HepG2 (cell line): Measurements from ENCODE around the gene HIF1AN. TPM values are rescaled to one million over a fixed set of nuclear protein-coding genes. Genes with fewer than 3 reads are reported as not detected.

Source experiments
- ATAD3A ChIP-seq: sonication (generic); formaldehyde crosslinking; IDR thresholded peaks from 2 replicates; pipeline ENCODE4 v1.4.0; 2020; ENCODE audit warnings: missing genetic modification reagents
- ATF6 ChIP-seq: sonication (generic); formaldehyde crosslinking; conservative IDR thresholded peaks from 2 replicates; pipeline ENCODE4 v1.4.0; 2020; ENCODE audit warnings: missing genetic modification reagents
- ATRX ChIP-seq: sonication (generic); formaldehyde crosslinking; IDR thresholded peaks from 2 replicates; pipeline ENCODE4 v1.4.0; 2020; ENCODE audit warnings: missing genetic modification reagents, borderline replicate concordance
- CREB3 ChIP-seq: sonication (generic); formaldehyde crosslinking; IDR thresholded peaks from 2 replicates; pipeline ENCODE4 v1.5.0; 2020; ENCODE audit warnings: missing genetic modification reagents
- IKZF4 ChIP-seq: sonication (generic); formaldehyde crosslinking; IDR thresholded peaks from 2 replicates; pipeline ENCODE4 v1.5.1; 2020; ENCODE audit warnings: borderline replicate concordance, mild to moderate bottlenecking, low read depth, missing genetic modification reagents; ENCODE audit errors: not compliant biosample characterization
- MED1 ChIP-seq: sonication (generic); formaldehyde crosslinking; IDR thresholded peaks from 2 replicates; pipeline ENCODE4 v1.4.0; 2020; ENCODE audit warnings: missing genetic modification reagents
- MIER3 ChIP-seq: IDR thresholded peaks from 2 replicates; pipeline ENCODE4 v1.6.1; 2016; ENCODE audit warnings: missing compliant biosample characterization, borderline replicate concordance
- NCOA1 ChIP-seq: sonication (generic); formaldehyde crosslinking; IDR thresholded peaks from 2 replicates; pipeline ENCODE4 v1.9.0; 2021; ENCODE audit warnings: missing genetic modification reagents
- PHF21A ChIP-seq: sonication (generic); formaldehyde crosslinking; IDR thresholded peaks from 2 replicates; pipeline ENCODE4 v1.5.0; 2020; ENCODE audit warnings: mild to moderate bottlenecking, missing genetic modification reagents
- RAD21 ChIP-seq: fragments of 450-650 bp; formaldehyde crosslinking; IDR thresholded peaks from 2 replicates; pipeline ENCODE4 v1.5.0; 2020; ENCODE audit warnings: mild to moderate bottlenecking
- SMAD3 ChIP-seq: sonication (generic); formaldehyde crosslinking; IDR thresholded peaks from 2 replicates; pipeline ENCODE4 v1.4.0; 2020; ENCODE audit warnings: missing genetic modification reagents
- SNAPC5 ChIP-seq: sonication (generic); formaldehyde crosslinking; IDR thresholded peaks from 2 replicates; pipeline ENCODE4 v1.8.1; 2023; ENCODE audit warnings: mild to moderate bottlenecking, missing genetic modification reagents, borderline replicate concordance
- ZBTB21 ChIP-seq: sonication (generic); formaldehyde crosslinking; IDR thresholded peaks from 2 replicates; pipeline ENCODE4 v1.4.0; 2020; ENCODE audit warnings: missing genetic modification reagents
- ZFP62 ChIP-seq: sonication (generic); formaldehyde crosslinking; IDR thresholded peaks from 2 replicates; pipeline ENCODE4 v1.4.0; 2020; ENCODE audit warnings: missing genetic modification reagents
- ZNF224 ChIP-seq: sonication (generic); formaldehyde crosslinking; IDR thresholded peaks from 2 replicates; pipeline ENCODE4 v1.5.0; 2020; ENCODE audit warnings: mild to moderate bottlenecking, missing genetic modification reagents
- ZNF382 ChIP-seq: sonication (generic); formaldehyde crosslinking; IDR thresholded peaks from 2 replicates; pipeline ENCODE4 v1.5.0; 2020; ENCODE audit warnings: missing genetic modification reagents, mild to moderate bottlenecking, borderline replicate concordance
- ZNF414 ChIP-seq: sonication (generic); formaldehyde crosslinking; IDR thresholded peaks from 2 replicates; pipeline ENCODE4 v1.5.0; 2020; ENCODE audit warnings: missing genetic modification reagents
- ZNF432 ChIP-seq: sonication (generic); formaldehyde crosslinking; IDR thresholded peaks from 2 replicates; pipeline ENCODE4 v1.5.0; 2020; ENCODE audit warnings: missing genetic modification reagents, mild to moderate bottlenecking, borderline replicate concordance
- ZNF549 ChIP-seq: sonication (generic); formaldehyde crosslinking; IDR thresholded peaks from 2 replicates; pipeline ENCODE4 v1.5.0; 2020; ENCODE audit warnings: missing genetic modification reagents
- ZNF687 ChIP-seq: sonication (generic); formaldehyde crosslinking; IDR thresholded peaks from 2 replicates; pipeline ENCODE4 v1.5.1; 2020; ENCODE audit warnings: mild to moderate bottlenecking, missing genetic modification reagents, moderate library complexity
- ZNF879 ChIP-seq: sonication (generic); formaldehyde crosslinking; IDR thresholded peaks from 2 replicates; pipeline ENCODE4 v1.8.1; 2023; ENCODE audit warnings: missing genetic modification reagents
- ZSCAN25 ChIP-seq: sonication (generic); formaldehyde crosslinking; IDR thresholded peaks from 2 replicates; pipeline ENCODE4 v1.8.0; 2022; ENCODE audit warnings: mild to moderate bottlenecking, missing genetic modification reagents
- ZSCAN30 ChIP-seq: sonication (generic); formaldehyde crosslinking; IDR thresholded peaks from 2 replicates; pipeline ENCODE4 v1.5.0; 2020; ENCODE audit warnings: mild to moderate bottlenecking, missing genetic modification reagents
- polyA plus RNA-seq, 8 experiments: library from polyadenylated mRNA; depleted of rRNA in 3 of 8; stranded (reverse) in 7 of 8; unstranded in 1 of 8; fragments of >200 nt; fragmentation: Illumina TruSeq in 4 of 8; extraction: Trizol in 4 of 8; gene quantifications; 2 replicates each; pipeline versions ENCODE4 v1.2.1 to v1.2.3, GENCODE V29; 2011 to 2016; ENCODE audit warnings: low read depth in 4 of 8, missing spikeins in 1 of 8, mixed read lengths in 1 of 8; ENCODE audit not compliant: insufficient read depth in 1 of 8
- total RNA-seq, 5 experiments: library from RNA; depleted of rRNA; stranded (reverse); fragments of >200 nt; fragmentation: Illumina TruSeq; extraction: Trizol; gene quantifications; 2 replicates each; pipeline ENCODE4 v1.2.3, GENCODE V29; 2016; ENCODE audit warnings: low read depth in 1 of 5

HIF1AN gene
- total and polyA plus RNA-seq, 2 of the 13 experiments (the other 11 are each of a cell fraction or from before 2014, with no cell fraction given): 8.6 to 10.7 TPM

- no peak for TF ChIP-seq ATRX (CRISPR knock-in tag)
- no peak for TF ChIP-seq ZNF414 (CRISPR knock-in tag)
- TF ChIP-seq PHF21A (CRISPR knock-in tag): 0 out of 2 replicates have a peak, but pooled peaks have one; percentile 43
- no peak for TF ChIP-seq NCOA1 (CRISPR knock-in tag)
- no peak for TF ChIP-seq RAD21
- no peak for TF ChIP-seq CREB3 (CRISPR knock-in tag)
- TF ChIP-seq ZNF687 (CRISPR knock-in tag): peak; percentile 94
- TF ChIP-seq IKZF4: no peak
- no peak for TF ChIP-seq ZNF879 (CRISPR knock-in tag)
- no peak for TF ChIP-seq ZFP62 (CRISPR knock-in tag)
- TF ChIP-seq ZNF432 (CRISPR knock-in tag): no peak
- TF ChIP-seq ZNF382: no peak
- no peak for TF ChIP-seq ATAD3A (CRISPR knock-in tag)
- no peak for TF ChIP-seq MIER3 (CRISPR knock-in tag)
- TF ChIP-seq ZSCAN25 (CRISPR knock-in tag): no peak
- no peak; the same call in 1 of the 2 replicates for TF ChIP-seq ZSCAN30 (CRISPR knock-in tag)
- TF ChIP-seq ZNF549 (CRISPR knock-in tag): no peak
- TF ChIP-seq ZBTB21: no peak
- 0 out of 2 replicates have a peak, but pooled peaks have one; percentile 35 for TF ChIP-seq SMAD3 (CRISPR knock-in tag)
- TF ChIP-seq ZNF224: no peak
- no peak for TF ChIP-seq ATF6 (CRISPR knock-in tag)
- TF ChIP-seq MED1 (CRISPR knock-in tag): no peak
- no peak for TF ChIP-seq SNAPC5
These were observed 6.1 kb upstream of the HIF1AN start, which contains the start of gene NDUFB8 (continued) for GRCh38 chr10:100529475-100530298.
